SH-SY5Y (cell line): Measurements from ENCODE around the gene ADAMTS13.

Experiments
- GATA2 ChIP-seq: IDR thresholded peaks from 2 replicates; pipeline ENCODE4 v1.6.1; 2011; ENCODE audit warnings: mild to moderate bottlenecking, low read depth, low read length
- GATA3 ChIP-seq: IDR thresholded peaks from 2 replicates; pipeline ENCODE4 v1.6.1; 2011; ENCODE audit warnings: low read depth, mild to moderate bottlenecking, low read length, moderate library complexity

DNA sequence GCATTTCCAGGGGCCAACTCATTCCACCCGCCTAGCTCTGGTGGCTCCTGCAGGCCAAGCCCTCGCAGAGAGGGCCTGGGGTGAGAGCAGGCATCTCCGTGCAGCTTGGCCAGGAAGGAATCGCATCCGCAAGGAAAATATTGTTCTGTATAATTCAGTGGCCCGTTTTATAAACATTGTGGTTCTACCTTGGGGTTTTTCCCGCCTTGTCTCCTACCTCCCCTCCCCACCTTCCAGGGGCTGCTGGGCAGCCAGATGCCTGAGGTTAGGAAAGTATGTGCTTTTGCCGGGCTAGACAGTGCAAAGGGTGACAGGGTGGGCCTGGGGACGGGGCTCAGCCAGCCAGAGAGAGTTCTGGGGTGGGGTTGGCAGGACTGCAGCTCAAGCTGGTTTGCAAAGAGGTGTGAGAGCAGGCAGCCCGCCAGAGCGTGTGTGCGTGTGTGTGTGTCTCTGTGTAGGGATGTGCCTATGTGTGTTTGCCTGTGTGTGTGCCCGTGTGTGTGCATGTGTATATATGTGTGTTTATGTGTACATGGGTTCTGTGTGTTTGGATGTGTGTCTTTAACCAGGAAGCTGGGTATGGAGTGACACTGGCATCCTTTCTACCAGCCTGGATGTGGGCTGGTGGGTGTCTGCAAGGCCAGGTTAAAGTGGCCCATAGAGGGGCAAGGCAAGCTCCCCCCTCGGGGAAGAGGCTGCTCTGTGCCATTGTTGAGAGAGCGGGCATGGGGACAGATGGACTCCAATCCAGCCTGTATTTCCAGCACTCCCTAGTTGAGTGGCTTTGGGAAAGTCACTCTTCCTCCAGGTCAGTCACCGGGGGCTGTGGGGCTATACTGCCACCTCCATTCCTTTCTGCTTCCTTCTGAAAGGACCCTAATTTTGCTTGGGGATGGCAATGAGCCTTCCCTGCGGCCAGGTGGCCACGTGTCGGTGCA lies 67.4 kb downstream of the ADAMTS13 start:
- TF ChIP-seq GATA2: no peak
- no peak for TF ChIP-seq GATA3
